HepG2 (cell line): ENCODE measurements around the gene TMC8. TPM values are rescaled to one million over a fixed set of nuclear protein-coding genes. Genes with fewer than 3 reads are reported as not detected.

Source experiments
- ARHGAP35 ChIP-seq: sonication (generic); formaldehyde crosslinking; IDR thresholded peaks from 2 replicates; pipeline ENCODE4 v1.9.0; 2022; ENCODE audit warnings: mild to moderate bottlenecking, inconsistent platforms, moderate library complexity, missing genetic modification reagents, borderline replicate concordance
- GLI4 ChIP-seq: sonication (generic); formaldehyde crosslinking; IDR thresholded peaks from 2 replicates; pipeline ENCODE4 v1.5.1; 2020; ENCODE audit warnings: missing genetic modification reagents, mild to moderate bottlenecking, moderate library complexity, borderline replicate concordance
- HDAC2 ChIP-seq: sonication (generic); formaldehyde crosslinking; IDR thresholded peaks from 2 replicates; pipeline ENCODE4 v1.4.0; 2020; ENCODE audit warnings: missing genetic modification reagents
- HES4 ChIP-seq: sonication (generic); formaldehyde crosslinking; IDR thresholded peaks from 2 replicates; pipeline ENCODE4 v1.9.0; 2021; ENCODE audit warnings: mild to moderate bottlenecking, missing genetic modification reagents, borderline replicate concordance
- HOXD1 ChIP-seq: sonication (generic); formaldehyde crosslinking; IDR thresholded peaks from 2 replicates; pipeline ENCODE4 v1.5.0; 2020; ENCODE audit warnings: missing genetic modification reagents
- KLF13 ChIP-seq: sonication (generic); formaldehyde crosslinking; IDR thresholded peaks from 2 replicates; pipeline ENCODE4 v1.4.0; 2020; ENCODE audit warnings: mild to moderate bottlenecking, missing genetic modification reagents
- MBNL3 ChIP-seq: fragments of 250-450 bp; sonication (Bioruptor Pico); conservative IDR thresholded peaks from 2 replicates; pipeline ENCODE4 v1.8.0; 2022; ENCODE audit warnings: mild to moderate bottlenecking, inconsistent platforms
- SRSF1 ChIP-seq: fragments of 200-400 bp; formaldehyde crosslinking; optimal IDR thresholded peaks from 2 replicates; pipeline ENCODE3; 2017; ENCODE audit warnings: mild to moderate bottlenecking, low read depth, low read length, moderate library complexity
- SRSF9 ChIP-seq: fragments of 200-400 bp; formaldehyde crosslinking; IDR thresholded peaks from 2 replicates; pipeline ENCODE4 v1.6.1; 2018; ENCODE audit warnings: borderline replicate concordance, mild to moderate bottlenecking, low read depth, low read length; ENCODE audit not compliant: insufficient read depth, poor library complexity, severe bottlenecking
- ZBTB21 ChIP-seq: sonication (generic); formaldehyde crosslinking; IDR thresholded peaks from 2 replicates; pipeline ENCODE4 v1.4.0; 2020; ENCODE audit warnings: missing genetic modification reagents
- ZFAT ChIP-seq: sonication (generic); formaldehyde crosslinking; conservative IDR thresholded peaks from 2 replicates; pipeline ENCODE4 v1.8.1; 2023; ENCODE audit warnings: missing genetic modification reagents, inconsistent platforms
- ZNF180 ChIP-seq: sonication (generic); formaldehyde crosslinking; IDR thresholded peaks from 2 replicates; pipeline ENCODE4 v1.4.0; 2020; ENCODE audit warnings: low read depth, missing genetic modification reagents, borderline replicate concordance
- ZNF282 ChIP-seq: fragments of 450-650 bp; IDR thresholded peaks from 2 replicates; pipeline ENCODE4 v1.6.1; 2018; ENCODE audit not compliant: partially characterized antibody
- ZNF607 ChIP-seq: sonication (generic); formaldehyde crosslinking; IDR thresholded peaks from 2 replicates; pipeline ENCODE4 v1.5.1; 2020; ENCODE audit warnings: missing genetic modification reagents, mild to moderate bottlenecking, borderline replicate concordance
- polyA plus RNA-seq, 8 experiments: library from polyadenylated mRNA; depleted of rRNA in 3 of 8; stranded (reverse) in 7 of 8; unstranded in 1 of 8; fragments of >200 nt; fragmentation: Illumina TruSeq in 4 of 8; extraction: Trizol in 4 of 8; gene quantifications; 2 replicates each; pipeline versions ENCODE4 v1.2.1 to v1.2.3, GENCODE V29; 2011 to 2016; ENCODE audit warnings: low read depth in 4 of 8, missing spikeins in 1 of 8, mixed read lengths in 1 of 8; ENCODE audit not compliant: insufficient read depth in 1 of 8
- total RNA-seq, 5 experiments: library from RNA; depleted of rRNA; stranded (reverse); fragments of >200 nt; fragmentation: Illumina TruSeq; extraction: Trizol; gene quantifications; 2 replicates each; pipeline ENCODE4 v1.2.3, GENCODE V29; 2016; ENCODE audit warnings: low read depth in 1 of 5
- TF ChIP-seq, protein P1 (sequence below): IDR thresholded peaks from 2 replicates; pipeline ENCODE4 v1.6.1; 2016; ENCODE audit warnings: control low read depth
- TF ChIP-seq, protein P2 (sequence below): sonication (generic); formaldehyde crosslinking; IDR thresholded peaks from 2 replicates; pipeline ENCODE4 v1.5.0; 2020; ENCODE audit warnings: mild to moderate bottlenecking, missing genetic modification reagents
- TF ChIP-seq, protein P3 (sequence below): sonication (generic); formaldehyde crosslinking; IDR thresholded peaks from 2 replicates; pipeline ENCODE4 v1.9.0; 2021; ENCODE audit warnings: missing genetic modification reagents, mild to moderate bottlenecking, borderline replicate concordance
- TF ChIP-seq, protein P4 (sequence below): sonication (generic); formaldehyde crosslinking; IDR thresholded peaks from 2 replicates; pipeline ENCODE4 v1.4.0; 2020; ENCODE audit warnings: low read depth, mild to moderate bottlenecking, missing genetic modification reagents

Gene TMC8
- total and polyA plus RNA-seq, 2 of the 13 experiments (the other 11 are each of a cell fraction or from before 2014, with no cell fraction given), result 0.53 to 7.8 TPM

DNA sequence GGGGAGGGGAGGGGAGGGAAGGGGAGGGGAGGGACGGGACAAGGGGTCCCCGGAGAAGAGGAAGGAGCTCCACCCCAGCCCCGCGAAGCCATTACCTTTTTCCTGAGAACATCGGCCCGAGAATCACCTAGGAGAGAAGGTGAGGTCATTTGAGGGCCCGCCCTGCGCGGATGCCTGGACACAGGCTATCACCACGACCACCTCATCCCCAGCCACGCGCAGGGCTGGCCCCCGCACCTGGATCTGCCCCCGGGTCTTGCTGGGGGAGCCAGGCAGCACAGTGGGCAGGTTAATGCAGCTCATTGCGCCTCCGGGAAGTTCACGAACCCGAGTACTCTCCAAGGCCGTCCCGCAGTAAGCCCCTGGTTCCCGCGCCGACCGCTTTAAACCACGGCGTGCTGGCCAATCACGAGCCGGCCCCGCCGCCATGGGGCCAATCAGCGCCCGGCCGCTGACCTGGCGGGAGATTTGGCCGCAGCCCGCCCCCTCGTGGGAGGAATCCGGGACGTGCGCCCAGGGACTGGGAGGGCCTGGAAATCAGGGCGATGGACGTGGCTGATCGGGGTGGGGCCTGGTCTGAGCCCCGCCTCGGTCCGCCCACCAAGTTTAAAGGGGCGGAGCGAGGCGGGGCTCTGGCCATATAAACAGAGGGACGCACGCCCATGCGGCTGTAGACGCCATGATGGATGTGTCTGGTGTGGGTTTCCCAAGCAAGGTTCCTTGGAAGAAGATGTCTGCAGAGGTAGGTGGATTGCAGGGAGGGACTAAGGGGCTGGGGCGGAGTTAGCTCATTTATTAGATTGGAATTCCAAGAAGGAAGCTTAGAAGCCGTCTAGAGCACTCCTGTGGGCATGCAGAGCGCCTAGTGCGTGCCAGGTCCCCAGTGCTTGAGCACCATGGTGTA lies 56.4 kb downstream of the TMC8 start, which contains the start of the genes AFMID and TK1 (continued):
- TF ChIP-seq SRSF1, result peak; percentile 85
- TF ChIP-seq ARHGAP35 (CRISPR knock-in tag), result no peak; the same call in none of the 2 replicates
- peak; percentile 85 for TF ChIP-seq HOXD1 (CRISPR knock-in tag)
- no peak for TF ChIP-seq MBNL3 (CRISPR knock-in tag)
- TF ChIP-seq, protein P1, sequence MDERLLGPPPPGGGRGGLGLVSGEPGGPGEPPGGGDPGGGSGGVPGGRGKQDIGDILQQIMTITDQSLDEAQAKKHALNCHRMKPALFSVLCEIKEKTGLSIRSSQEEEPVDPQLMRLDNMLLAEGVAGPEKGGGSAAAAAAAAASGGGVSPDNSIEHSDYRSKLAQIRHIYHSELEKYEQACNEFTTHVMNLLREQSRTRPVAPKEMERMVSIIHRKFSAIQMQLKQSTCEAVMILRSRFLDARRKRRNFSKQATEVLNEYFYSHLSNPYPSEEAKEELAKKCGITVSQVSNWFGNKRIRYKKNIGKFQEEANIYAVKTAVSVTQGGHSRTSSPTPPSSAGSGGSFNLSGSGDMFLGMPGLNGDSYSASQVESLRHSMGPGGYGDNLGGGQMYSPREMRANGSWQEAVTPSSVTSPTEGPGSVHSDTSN (CRISPR knock-in tag), result 0 out of 2 replicates have a peak, but pooled peaks have one; percentile 16
- TF ChIP-seq, protein P2, sequence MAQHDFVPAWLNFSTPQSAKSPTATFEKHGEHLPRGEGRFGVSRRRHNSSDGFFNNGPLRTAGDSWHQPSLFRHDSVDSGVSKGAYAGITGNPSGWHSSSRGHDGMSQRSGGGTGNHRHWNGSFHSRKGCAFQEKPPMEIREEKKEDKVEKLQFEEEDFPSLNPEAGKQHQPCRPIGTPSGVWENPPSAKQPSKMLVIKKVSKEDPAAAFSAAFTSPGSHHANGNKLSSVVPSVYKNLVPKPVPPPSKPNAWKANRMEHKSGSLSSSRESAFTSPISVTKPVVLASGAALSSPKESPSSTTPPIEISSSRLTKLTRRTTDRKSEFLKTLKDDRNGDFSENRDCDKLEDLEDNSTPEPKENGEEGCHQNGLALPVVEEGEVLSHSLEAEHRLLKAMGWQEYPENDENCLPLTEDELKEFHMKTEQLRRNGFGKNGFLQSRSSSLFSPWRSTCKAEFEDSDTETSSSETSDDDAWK (CRISPR knock-in tag), result no peak
- TF ChIP-seq SRSF9, result no peak
- TF ChIP-seq, protein P3, sequence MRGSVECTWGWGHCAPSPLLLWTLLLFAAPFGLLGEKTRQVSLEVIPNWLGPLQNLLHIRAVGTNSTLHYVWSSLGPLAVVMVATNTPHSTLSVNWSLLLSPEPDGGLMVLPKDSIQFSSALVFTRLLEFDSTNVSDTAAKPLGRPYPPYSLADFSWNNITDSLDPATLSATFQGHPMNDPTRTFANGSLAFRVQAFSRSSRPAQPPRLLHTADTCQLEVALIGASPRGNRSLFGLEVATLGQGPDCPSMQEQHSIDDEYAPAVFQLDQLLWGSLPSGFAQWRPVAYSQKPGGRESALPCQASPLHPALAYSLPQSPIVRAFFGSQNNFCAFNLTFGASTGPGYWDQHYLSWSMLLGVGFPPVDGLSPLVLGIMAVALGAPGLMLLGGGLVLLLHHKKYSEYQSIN (CRISPR knock-in tag), result no peak
- TF ChIP-seq, protein P4, sequence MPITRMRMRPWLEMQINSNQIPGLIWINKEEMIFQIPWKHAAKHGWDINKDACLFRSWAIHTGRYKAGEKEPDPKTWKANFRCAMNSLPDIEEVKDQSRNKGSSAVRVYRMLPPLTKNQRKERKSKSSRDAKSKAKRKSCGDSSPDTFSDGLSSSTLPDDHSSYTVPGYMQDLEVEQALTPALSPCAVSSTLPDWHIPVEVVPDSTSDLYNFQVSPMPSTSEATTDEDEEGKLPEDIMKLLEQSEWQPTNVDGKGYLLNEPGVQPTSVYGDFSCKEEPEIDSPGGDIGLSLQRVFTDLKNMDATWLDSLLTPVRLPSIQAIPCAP (CRISPR knock-in tag), result no peak
- TF ChIP-seq ZNF282, result no peak
- TF ChIP-seq HDAC2 (CRISPR knock-in tag), result peak; percentile 79
- no peak for TF ChIP-seq ZNF180 (CRISPR knock-in tag)
- peak; percentile 96 for TF ChIP-seq ZNF607 (CRISPR knock-in tag)
- no peak for TF ChIP-seq ZFAT (CRISPR knock-in tag)
- 0 out of 2 replicates have a peak, but pooled peaks have one; percentile 19 for TF ChIP-seq HES4 (CRISPR knock-in tag)
- TF ChIP-seq GLI4 (CRISPR knock-in tag), result 0 out of 2 replicates have a peak, but pooled peaks have one; percentile 50
- TF ChIP-seq KLF13 (CRISPR knock-in tag), result no peak
- TF ChIP-seq ZBTB21 (CRISPR knock-in tag), result 0 out of 2 replicates have a peak, but pooled peaks have one; percentile 13
